Stimulated activated CD4-positive, alpha-beta T cell treated with anti-CD3 and anti-CD28 coated beads, Interleukin-15, amount 100 ng/mL, for 48 hours (primary cell): ENCODE data around the gene ETV3.

Experiments used
- DNase-seq, 2 donors: peaks; one replicate each; pipeline ENCODE4 v3.0.0-alpha.2; 2020; ENCODE audit warnings: low read depth in 2 of 2

The ETV3 gene

GRCh38 chr1:157161901-157162300 lies 23.7 kb upstream of the ETV3 start:
- no peak for DNase-seq

GRCh38 chr1:157158967-157159366 lies 20.8 kb upstream of the ETV3 start:
- no peak for DNase-seq

- DNase-seq: no peak
Measured at GRCh38 chr1:157157501-157158190, 19.5 kb upstream of the ETV3 start.

- peak; percentile 49 to 69 for DNase-seq
Measured at GRCh38 chr1:157156058-157156541, 17.9 kb upstream of the ETV3 start.

- no peak for DNase-seq
Measured at GRCh38 chr1:157155658-157156057, 17.5 kb upstream of the ETV3 start.

- DNase-seq: no peak
Measured at GRCh38 chr1:157154940-157155514, 16.8 kb upstream of the ETV3 start.

- DNase-seq: no peak
Measured at GRCh38 chr1:157154291-157154690, 16.1 kb upstream of the ETV3 start.

- DNase-seq: no peak
Measured at GRCh38 chr1:157153746-157154145, 15.6 kb upstream of the ETV3 start.

GRCh38 chr1:157152510-157152909 lies 14.3 kb upstream of the ETV3 start:
- DNase-seq: no peak

- DNase-seq: no peak
Measured at GRCh38 chr1:157151506-157151905, 13.3 kb upstream of the ETV3 start.

GRCh38 chr1:157151073-157151472 lies 12.9 kb upstream of the ETV3 start:
- no peak for DNase-seq

- DNase-seq: no peak
Measured at GRCh38 chr1:157150631-157151030, 12.4 kb upstream of the ETV3 start.

- no peak for DNase-seq
Measured at GRCh38 chr1:157147906-157148700, 9.9 kb upstream of the ETV3 start.

- DNase-seq: no peak
Measured at GRCh38 chr1:157147037-157147436, 8.8 kb upstream of the ETV3 start.

- DNase-seq: no peak
Measured at GRCh38 chr1:157146244-157146643, 8.0 kb upstream of the ETV3 start.

- DNase-seq: no peak
Measured at GRCh38 chr1:157145076-157145475, 6.9 kb upstream of the ETV3 start.

GRCh38 chr1:157144509-157144908 lies 6.3 kb upstream of the ETV3 start:
- no peak for DNase-seq

GRCh38 chr1:157142765-157143423 lies 4.7 kb upstream of the ETV3 start:
- DNase-seq: no peak

GRCh38 chr1:157142201-157142600 lies 4.0 kb upstream of the ETV3 start:
- DNase-seq: no peak

GRCh38 chr1:157141212-157141855 lies 3.1 kb upstream of the ETV3 start:
- DNase-seq: no peak

GRCh38 chr1:157140063-157140588 lies 1.9 kb upstream of the ETV3 start:
- peak in 1 of 2 donors; percentile 22 for DNase-seq
